HepG2 (cell line): ENCODE results near the gene IL36B. TPM values are rescaled to one million over a fixed set of nuclear protein-coding genes. Genes with fewer than 3 reads are reported as not detected.

ENCODE experiments used
- ATAC-seq: fragments of 200-7000 bp; cut with Tn5 transposase; 3 replicates; pipeline ENCODE4 v1.9.1; 2020; ENCODE audit warnings: mild to moderate bottlenecking, moderate library complexity
- BruUV-seq: library from RNA; stranded (reverse); fragments of 400-500 nt; replicated peaks from 2 replicates; lab custom pipeline; 2021; lab: Mats Ljungman, UMichigan
- CTCF ChIA-PET: fragments of 300-600 bp; formaldehyde crosslinking; extraction: SDS; loops from one replicate; lab custom pipeline; 2021; ENCODE audit warnings: low total read pairs, inconsistent platforms, low intra/inter-chr PET ratio; lab: Yijun Ruan, JAX
- POLR2A ChIA-PET: fragments of 350-600 bp; sonication (Branson Sonifier 250); formaldehyde crosslinking; loops from one replicate; lab custom pipeline; 2020; ENCODE audit warnings: antibody characterized with exemption, inconsistent platforms; lab: Yijun Ruan, JAX
- DNase-seq: peaks from one replicate; pipeline ENCODE4 v3.0.0-alpha.2; 2015; ENCODE audit warnings: low spot score
- FAIRE-seq: peaks from 3 replicates; lab custom pipeline; 2011; peaks lifted over from hg19 to GRCh38; lab: Jason Lieb, UNC
- H2AFZ ChIP-seq: one replicate; pipeline ENCODE4 v1.6.1; 2011; ENCODE audit warnings: low read length, inconsistent platforms
- H3K27ac ChIP-seq: fragments of 300-600 bp; 3 replicates; pipeline ENCODE4 v1.8.0; 2011; ENCODE audit warnings: mixed run types, mild to moderate bottlenecking, mixed read lengths, low read length, inconsistent platforms; ENCODE audit not compliant: insufficient read depth; ENCODE audit errors: extremely low read length
- H3K27me3 ChIP-seq, 2 experiments: fragments of 200-600 bp in 1 of 2; 2 replicates in 1 of 2; 3 replicates in 1 of 2; pipeline versions ENCODE4 v1.6.0 to v1.8.0; 2011; ENCODE audit warnings: low read length in 2 of 2, mild to moderate bottlenecking in 2 of 2, moderate library complexity in 2 of 2, inconsistent platforms in 1 of 2; ENCODE audit not compliant: insufficient read depth in 2 of 2, control insufficient read depth in 1 of 2
- H3K36me3 ChIP-seq, 2 experiments: fragments of 200-600 bp in 1 of 2; replicated peaks in 1 of 2; 2 replicates in 1 of 2; 3 replicates in 1 of 2; pipeline versions ENCODE4 v1.5.1 to v1.8.0; 2011; ENCODE audit warnings: low read length in 2 of 2, inconsistent platforms in 1 of 2; ENCODE audit not compliant: insufficient read depth in 2 of 2, control insufficient read depth in 1 of 2
- H3K4me1 ChIP-seq: 2 replicates; pipeline ENCODE4 v1.5.1; 2012; ENCODE audit warnings: low read length, inconsistent platforms; ENCODE audit not compliant: insufficient read depth
- H3K4me2 ChIP-seq: 2 replicates; pipeline ENCODE4 v1.6.0; 2011; ENCODE audit warnings: low read depth, low read length, inconsistent platforms
- H3K4me3 ChIP-seq, 3 experiments: fragments of 200-600 bp in 1 of 3; sonication (generic), shearing (Covaris generic) in 1 of 3; replicated peaks in 1 of 3; 2 replicates each; pipeline ENCODE4 v1.5.1; 2011 to 2016; ENCODE audit warnings: low read length in 3 of 3, inconsistent platforms in 2 of 3, low read depth in 2 of 3, mild to moderate bottlenecking in 2 of 3, control low read depth in 1 of 3, mixed read lengths in 1 of 3; ENCODE audit not compliant: insufficient read depth in 1 of 3
- H3K79me2 ChIP-seq: one replicate; pipeline ENCODE4 v1.6.1; 2011; ENCODE audit warnings: low read length, inconsistent platforms; ENCODE audit not compliant: insufficient read depth
- H3K9ac ChIP-seq: 2 replicates; pipeline ENCODE4 v1.6.0; 2011; ENCODE audit warnings: mild to moderate bottlenecking, low read depth, low read length, inconsistent platforms; ENCODE audit not compliant: insufficient read depth
- H3K9me3 ChIP-seq: 2 replicates; pipeline ENCODE4 v1.5.1; 2012; ENCODE audit warnings: mild to moderate bottlenecking, low read length
- H4K20me1 ChIP-seq: 2 replicates; pipeline ENCODE4 v1.6.0; 2011; ENCODE audit warnings: inconsistent platforms, mild to moderate bottlenecking, low read length, moderate library complexity; ENCODE audit not compliant: insufficient read depth
- CBFB ChIP-seq: sonication (generic); formaldehyde crosslinking; IDR thresholded peaks from 2 replicates; pipeline ENCODE4 v1.4.0; 2020; ENCODE audit warnings: missing genetic modification reagents
- GPBP1L1 ChIP-seq: sonication (generic); formaldehyde crosslinking; IDR thresholded peaks from 2 replicates; pipeline ENCODE4 v1.5.0; 2020; ENCODE audit warnings: mild to moderate bottlenecking, missing genetic modification reagents
- IRX3 ChIP-seq: sonication (generic); formaldehyde crosslinking; IDR thresholded peaks from 2 replicates; pipeline ENCODE4 v1.8.1; 2023; ENCODE audit warnings: mild to moderate bottlenecking, low read depth, missing genetic modification reagents, borderline replicate concordance
- KAT8 ChIP-seq: IDR thresholded peaks from 2 replicates; pipeline ENCODE4 v1.6.1; 2016; ENCODE audit warnings: missing genetic modification reagents, missing compliant biosample characterization
- MNT ChIP-seq: fragments of 450-650 bp; IDR thresholded peaks from 2 replicates; pipeline ENCODE4 v1.6.1; 2016
- MXI1 ChIP-seq: IDR thresholded peaks from 3 replicates; pipeline ENCODE4 v1.6.1; 2012; ENCODE audit warnings: low read depth, low read length, inconsistent platforms, borderline replicate concordance
- NR3C1 ChIP-seq: sonication (generic); formaldehyde crosslinking; IDR thresholded peaks from 2 replicates; pipeline ENCODE4 v1.4.0; 2020; ENCODE audit warnings: missing genetic modification reagents
- SRY ChIP-seq: sonication (generic); formaldehyde crosslinking; IDR thresholded peaks from 2 replicates; pipeline ENCODE4 v1.8.0; 2022; ENCODE audit warnings: mild to moderate bottlenecking, missing genetic modification reagents
- ZFAT ChIP-seq: sonication (generic); formaldehyde crosslinking; conservative IDR thresholded peaks from 2 replicates; pipeline ENCODE4 v1.8.1; 2023; ENCODE audit warnings: missing genetic modification reagents, inconsistent platforms
- ZNF142 ChIP-seq: sonication (generic); formaldehyde crosslinking; IDR thresholded peaks from 2 replicates; pipeline ENCODE4 v1.4.0; 2020; ENCODE audit warnings: missing genetic modification reagents
- ZNF33A ChIP-seq: sonication (generic); formaldehyde crosslinking; IDR thresholded peaks from 2 replicates; pipeline ENCODE4 v1.5.1; 2020; ENCODE audit warnings: missing genetic modification reagents, mild to moderate bottlenecking, moderate library complexity, borderline replicate concordance
- ZNF431 ChIP-seq: sonication (generic); formaldehyde crosslinking; IDR thresholded peaks from 2 replicates; pipeline ENCODE4 v1.9.0; 2022; ENCODE audit warnings: missing genetic modification reagents, low read depth, mild to moderate bottlenecking, borderline replicate concordance
- ZNF441 ChIP-seq: sonication (generic); formaldehyde crosslinking; IDR thresholded peaks from 2 replicates; pipeline ENCODE4 v1.7.0; 2021; ENCODE audit warnings: missing genetic modification reagents, borderline replicate concordance
- ZNF691 ChIP-seq: sonication (generic); formaldehyde crosslinking; IDR thresholded peaks from 2 replicates; pipeline ENCODE4 v1.4.0; 2020; ENCODE audit warnings: missing genetic modification reagents, low read depth, mild to moderate bottlenecking, borderline replicate concordance
- WGBS: methylation state at CpG from one replicate; pipeline ENCODE4 v1.1.6; 2017; ENCODE audit warnings: low lambda C conversion rate; 5-methylcytosine and 5-hydroxymethylcytosine counted together
- in situ Hi-C: cut with HindIII; loops from 2 replicates; pipeline ENCODE4 v1.10.0; 2017; ENCODE audit warnings: low pct_unique_long_range_greater_than_20kb; ENCODE audit not compliant: extremely low pct_ligation_motif_present
- intact Hi-C: fragments of 100-400 bp; cut with micrococcal nuclease; formaldehyde crosslinking; loops from one replicate; pipeline ENCODE4 v1.10.0; 2022; ENCODE audit not compliant: unreplicated experiment
- polyA plus RNA-seq, 8 experiments: library from polyadenylated mRNA; depleted of rRNA in 3 of 8; stranded (reverse) in 7 of 8; unstranded in 1 of 8; fragments of >200 nt; fragmentation: Illumina TruSeq in 4 of 8; extraction: Trizol in 4 of 8; gene quantifications; 2 replicates each; pipeline versions ENCODE4 v1.2.1 to v1.2.3, GENCODE V29; 2011 to 2016; ENCODE audit warnings: low read depth in 4 of 8, missing spikeins in 1 of 8, mixed read lengths in 1 of 8; ENCODE audit not compliant: insufficient read depth in 1 of 8
- total RNA-seq, 5 experiments: library from RNA; depleted of rRNA; stranded (reverse); fragments of >200 nt; fragmentation: Illumina TruSeq; extraction: Trizol; gene quantifications; 2 replicates each; pipeline ENCODE4 v1.2.3, GENCODE V29; 2016; ENCODE audit warnings: low read depth in 1 of 5

The IL36B gene
- total and polyA plus RNA-seq, 2 of the 13 experiments (the other 11 are each of a cell fraction or from before 2014, with no cell fraction given): not detected

- Histone ChIP-seq H3K9me3 (no peaks in the 10 kb centered on the region), H2AFZ (no peak overlapping the region), H3K9ac (no peak overlapping the region), H3K4me2 (no peak overlapping the region), H3K4me1 (no peaks in the 10 kb centered on the region), H3K27me3 (peaks cover 2 to 32% of the 10 kb centered on the region in 2 experiments; a peak in 4 of 5 replicates), H3K27ac (no peak overlapping the region), H3K4me3 (no peak overlapping the region), H4K20me1 (no peaks in the 10 kb centered on the region), H3K36me3 (no peaks in the 10 kb centered on the region), H3K79me2 (no peaks in the 10 kb centered on the region)
- no peak for ATAC-seq
- POLR2A ChIA-PET: no interaction called here
- CTCF ChIA-PET: no interaction called here
- BruUV-seq: no TSS peak
- intact Hi-C loops: no loop called here
- FAIRE-seq: no peak
- in situ Hi-C loops: no loop called here
- 0% methylated on average over 1 of the region's 1 CpG for whole genome bisulfite sequencing
- no peak for DNase-seq
- TF ChIP-seq ZNF142: no peak
- no peak for TF ChIP-seq SRY
- TF ChIP-seq NR3C1: no peak
- TF ChIP-seq ZNF431 (CRISPR knock-in tag): no peak
- no peak for TF ChIP-seq KAT8 (CRISPR knock-in tag)
- TF ChIP-seq MXI1: no peak
- no peak for TF ChIP-seq CBFB
- no peak for TF ChIP-seq GPBP1L1 (CRISPR knock-in tag)
- no peak for TF ChIP-seq IRX3 (CRISPR knock-in tag)
- TF ChIP-seq ZNF691 (CRISPR knock-in tag): no peak
- TF ChIP-seq ZFAT: no peak
- no peak for TF ChIP-seq ZNF441 (CRISPR knock-in tag)
- TF ChIP-seq ZNF33A: no peak
- TF ChIP-seq MNT: no peak
These were observed 8.1 kb upstream of the IL36B start for GRCh38 chr2:113060796-113061195.
